Ascending aorta (tissue), 2 donors: ENCODE results near the gene SLC12A3. TPM values are rescaled to one million over a fixed set of nuclear protein-coding genes. Genes with fewer than 3 reads are reported as not detected.

Experiments used
- DNase-seq, 2 donors: peaks; one replicate each; pipeline ENCODE4 v3.0.0-alpha.2; 2019; ENCODE audit warnings: low spot score in 2 of 2
- H3K27ac ChIP-seq, 2 donors: fragments of 200-600 bp; sonication (generic); one replicate each; pipeline ENCODE4 v1.5.1; 2016 to 2017; ENCODE audit warnings: mild to moderate bottlenecking in 1 of 2
- H3K27me3 ChIP-seq: fragments of 200-600 bp; sonication (generic); one replicate; pipeline ENCODE4 v1.5.1; 2017
- H3K36me3 ChIP-seq, 2 donors: fragments of 200-600 bp; sonication (generic); one replicate each; pipeline ENCODE4 v1.5.1; 2016
- H3K4me1 ChIP-seq, 2 donors: fragments of 200-600 bp; sonication (generic); one replicate each; pipeline ENCODE4 v1.5.1; 2016 to 2017; ENCODE audit warnings: mild to moderate bottlenecking in 1 of 2
- H3K4me3 ChIP-seq, 2 donors: fragments of 200-600 bp; sonication (generic); one replicate each; pipeline ENCODE4 v1.5.1; 2016 to 2017; ENCODE audit warnings: mild to moderate bottlenecking in 1 of 2
- H3K9me3 ChIP-seq, 2 donors: fragments of 200-600 bp; sonication (generic); one replicate each; pipeline ENCODE4 v1.5.1; 2016
- intact Hi-C: fragments of 100-400 bp; cut with DNase I; formaldehyde crosslinking; loops from one replicate; pipeline ENCODE4 v1.15.1; 2023
- total RNA-seq: library from RNA; depleted of rRNA; stranded (reverse); fragments of >200 nt; gene quantifications from one replicate; pipeline ENCODE4 v1.1.0, GENCODE V29; 2016
- TF ChIP-seq, protein P1 (sequence below), 3 experiments: fragments of 200-600 bp in 2 of 3; fragments of 450-650 bp in 1 of 3; sonication (generic) in 2 of 3; IDR thresholded peaks; one replicate each; pipeline ENCODE4 v1.5.1; 2016 to 2019; ENCODE audit warnings: antibody characterized with exemption in 3 of 3, mild to moderate bottlenecking in 1 of 3, moderate library complexity in 1 of 3

SLC12A3 gene
- total RNA-seq, 1 donor from 2014 or later = not detected

DNA sequence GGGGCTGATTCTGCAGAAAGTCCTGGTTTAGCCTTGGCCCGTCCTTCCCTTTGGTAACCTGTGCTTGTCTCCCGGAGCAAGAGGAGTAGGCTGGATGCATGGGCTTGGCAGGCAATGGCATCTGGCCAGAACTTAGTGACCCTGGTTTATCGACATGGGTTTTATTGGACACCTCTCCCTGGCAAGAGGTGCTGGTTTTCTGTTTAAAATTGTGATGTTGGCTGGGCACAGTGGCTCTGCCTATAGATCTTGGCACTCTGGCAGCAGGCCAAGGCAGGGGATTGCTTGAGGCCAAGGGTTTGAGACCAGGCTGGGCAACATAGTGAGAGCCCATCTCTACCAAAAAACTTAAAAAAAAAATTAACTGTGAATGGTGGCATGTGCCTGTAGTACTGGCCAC, 31.2 kb downstream of the SLC12A3 start:
- intact Hi-C loops = no loop called here
- H3K4me1 ChIP-seq = no peaks in the 10 kb centered on the region
- no peaks in the 10 kb centered on the region for H3K36me3 ChIP-seq
- TF ChIP-seq, protein P1, sequence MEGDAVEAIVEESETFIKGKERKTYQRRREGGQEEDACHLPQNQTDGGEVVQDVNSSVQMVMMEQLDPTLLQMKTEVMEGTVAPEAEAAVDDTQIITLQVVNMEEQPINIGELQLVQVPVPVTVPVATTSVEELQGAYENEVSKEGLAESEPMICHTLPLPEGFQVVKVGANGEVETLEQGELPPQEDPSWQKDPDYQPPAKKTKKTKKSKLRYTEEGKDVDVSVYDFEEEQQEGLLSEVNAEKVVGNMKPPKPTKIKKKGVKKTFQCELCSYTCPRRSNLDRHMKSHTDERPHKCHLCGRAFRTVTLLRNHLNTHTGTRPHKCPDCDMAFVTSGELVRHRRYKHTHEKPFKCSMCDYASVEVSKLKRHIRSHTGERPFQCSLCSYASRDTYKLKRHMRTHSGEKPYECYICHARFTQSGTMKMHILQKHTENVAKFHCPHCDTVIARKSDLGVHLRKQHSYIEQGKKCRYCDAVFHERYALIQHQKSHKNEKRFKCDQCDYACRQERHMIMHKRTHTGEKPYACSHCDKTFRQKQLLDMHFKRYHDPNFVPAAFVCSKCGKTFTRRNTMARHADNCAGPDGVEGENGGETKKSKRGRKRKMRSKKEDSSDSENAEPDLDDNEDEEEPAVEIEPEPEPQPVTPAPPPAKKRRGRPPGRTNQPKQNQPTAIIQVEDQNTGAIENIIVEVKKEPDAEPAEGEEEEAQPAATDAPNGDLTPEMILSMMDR (IDR thresholded peaks at IDR 0.05) = no peak
- H3K9me3 ChIP-seq = no peaks in the 10 kb centered on the region
- H3K27me3 ChIP-seq = no peaks in the 10 kb centered on the region
- DNase-seq = no peak
- H3K4me3 ChIP-seq = no peak overlapping the region
- H3K27ac ChIP-seq = no peak overlapping the region

DNA sequence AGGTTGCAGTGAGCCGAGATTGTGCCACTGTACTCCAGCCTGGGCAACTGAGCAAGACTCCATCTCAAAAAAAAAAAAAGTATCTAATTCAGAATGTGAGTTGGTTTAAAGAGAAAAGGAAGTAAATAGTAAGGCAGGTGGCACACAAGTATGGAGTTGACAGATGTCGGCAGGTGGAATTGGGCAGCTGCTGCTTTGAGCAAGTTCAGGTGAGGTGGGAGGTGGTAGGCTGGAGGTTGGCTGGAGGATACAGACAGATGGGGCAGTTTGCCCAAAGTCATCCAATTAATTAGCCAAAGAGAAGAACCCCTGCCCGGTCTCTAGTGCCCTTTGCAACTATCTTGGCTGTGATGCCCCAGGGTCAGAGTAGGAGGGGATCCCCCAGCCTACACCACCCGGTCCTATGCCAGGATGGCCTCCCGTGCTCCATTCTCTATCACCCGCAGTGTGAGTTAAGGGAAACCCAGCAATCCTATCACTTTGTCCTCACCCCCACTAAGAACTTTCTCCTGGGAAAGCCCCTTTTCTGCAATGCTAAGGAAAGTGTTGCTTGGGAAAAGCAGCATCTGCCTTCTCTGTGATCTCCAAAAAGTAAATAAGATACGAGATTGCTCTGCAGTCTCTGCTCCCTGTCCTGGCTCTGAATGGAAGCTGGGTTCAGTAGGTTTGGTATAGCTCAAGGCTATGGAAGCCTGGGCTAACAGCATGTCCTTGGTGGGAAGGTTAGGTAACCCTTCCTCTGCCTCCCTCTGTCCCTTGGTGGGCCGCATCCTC, 32.2 kb downstream of the SLC12A3 start:
- Histone ChIP-seq H3K36me3 (no peaks in the 10 kb centered on the region), H3K4me1 (no peaks in the 10 kb centered on the region), H3K27me3 (no peaks in the 10 kb centered on the region), H3K4me3 (no peak overlapping the region), H3K9me3 (no peaks in the 10 kb centered on the region), H3K27ac (no peak overlapping the region)
- TF ChIP-seq, protein P1 (IDR thresholded peaks at IDR 0.05) = no peak
- no peak for DNase-seq
- intact Hi-C loops = no loop called here

DNA sequence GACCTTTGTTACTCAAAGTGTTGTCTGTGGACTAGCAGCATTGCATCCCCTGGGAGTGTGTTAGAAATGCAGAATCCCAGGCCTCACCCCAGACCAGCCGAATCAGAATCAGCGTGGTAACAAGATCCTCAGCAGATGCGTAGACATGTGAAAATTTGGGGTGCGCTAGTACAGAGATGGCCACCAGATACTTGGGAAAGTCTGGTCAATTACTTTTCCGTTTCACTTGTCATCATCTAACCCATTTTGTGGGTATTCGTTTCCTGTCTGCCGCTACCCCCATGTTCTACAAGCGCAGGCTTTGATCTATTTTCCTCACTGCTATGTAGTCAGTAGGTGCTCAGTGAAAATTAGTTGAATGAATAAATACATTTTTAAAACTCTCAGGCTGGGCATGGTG, 33.8 kb downstream of the SLC12A3 start:
- H3K27ac ChIP-seq = no peak overlapping the region
- intact Hi-C loops = no loop called here
- TF ChIP-seq, protein P1 (IDR thresholded peaks at IDR 0.05) = no peak
- H3K4me1 ChIP-seq = no peaks in the 10 kb centered on the region
- H3K4me3 ChIP-seq = no peak overlapping the region
- H3K27me3 ChIP-seq = no peaks in the 10 kb centered on the region
- no peak for DNase-seq
- H3K36me3 ChIP-seq = no peaks in the 10 kb centered on the region
- H3K9me3 ChIP-seq = no peaks in the 10 kb centered on the region

DNA sequence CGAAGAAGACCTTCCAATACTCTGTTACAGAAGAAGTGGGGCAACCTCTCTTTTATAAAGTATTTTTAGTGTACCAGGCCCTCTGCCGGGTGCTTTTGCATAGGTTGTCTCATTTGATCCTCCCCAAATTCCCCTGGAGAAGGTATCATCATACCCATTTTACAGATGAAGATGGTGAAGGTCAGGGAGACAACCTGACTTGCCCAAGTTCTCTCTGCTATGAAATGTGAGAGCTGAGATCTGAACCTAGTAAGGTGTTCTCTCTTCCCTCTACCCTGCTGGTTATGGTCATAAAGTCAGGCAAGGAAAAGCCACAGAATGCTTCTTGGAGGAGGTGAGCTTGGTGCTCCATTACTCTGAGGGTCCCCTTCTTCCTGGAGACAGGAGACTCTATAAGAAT, 38.9 kb downstream of the SLC12A3 start:
- H3K27ac ChIP-seq = no peak overlapping the region
- H3K27me3 ChIP-seq = no peaks in the 10 kb centered on the region
- intact Hi-C loops = no loop called here
- H3K36me3 ChIP-seq = no peaks in the 10 kb centered on the region
- no peaks in the 10 kb centered on the region for H3K9me3 ChIP-seq
- no peaks in the 10 kb centered on the region for H3K4me1 ChIP-seq
- DNase-seq = no peak
- H3K4me3 ChIP-seq = no peak overlapping the region
- TF ChIP-seq, protein P1 (IDR thresholded peaks at IDR 0.05) = no peak

DNA sequence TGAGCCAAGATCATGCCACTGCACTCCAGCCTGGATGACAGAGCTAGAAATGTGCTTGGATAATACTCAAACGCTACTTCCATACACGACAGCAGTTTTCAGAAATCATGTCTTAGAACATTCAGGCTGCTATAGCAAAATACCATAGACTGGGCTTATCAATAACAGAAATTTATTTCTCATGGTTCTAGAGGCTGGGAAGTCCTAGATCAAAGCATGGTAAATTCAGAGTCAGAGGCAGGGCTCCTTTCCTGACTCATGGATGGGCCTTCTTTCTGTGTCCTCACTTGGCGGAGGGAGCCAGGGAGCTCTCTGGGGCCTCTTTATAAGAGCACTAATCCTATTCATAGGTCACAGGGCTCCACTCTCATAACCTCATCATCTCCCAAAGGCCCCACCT, 42.4 kb downstream of the SLC12A3 start:
- no peak overlapping the region for H3K27ac ChIP-seq
- DNase-seq = no peak
- no peaks in the 10 kb centered on the region for H3K27me3 ChIP-seq
- intact Hi-C loops = no loop called here
- no peak overlapping the region for H3K4me3 ChIP-seq
- TF ChIP-seq, protein P1 (IDR thresholded peaks at IDR 0.05) = no peak
- no peaks in the 10 kb centered on the region for H3K36me3 ChIP-seq
- H3K4me1 ChIP-seq = no peaks in the 10 kb centered on the region
- H3K9me3 ChIP-seq = no peaks in the 10 kb centered on the region
